GM12878 (cell line): ENCODE results near the gene CRMP1. TPM values are rescaled to one million over a fixed set of nuclear protein-coding genes. Genes with fewer than 3 reads are reported as not detected.

Experiments
- ATAC-seq: fragments of 200-7000 bp; cut with Tn5 transposase; 3 replicates; pipeline ENCODE4 v1.9.1; 2020; ENCODE audit warnings: mild to moderate bottlenecking, moderate library complexity
- BruUV-seq: library from RNA; stranded (reverse); fragments of 400-500 nt; replicated peaks from 2 replicates; lab custom pipeline; 2021; lab: Mats Ljungman, UMichigan
- CTCF ChIA-PET: fragments of 300-600 bp; sonication (Branson Sonifier 250); formaldehyde crosslinking; extraction: SDS; loops from one replicate; lab custom pipeline; 2021; ENCODE audit warnings: inconsistent platforms; lab: Yijun Ruan, JAX
- POLR2A ChIA-PET: fragments of 350-600 bp; formaldehyde crosslinking; extraction: SDS; loops from one replicate; lab custom pipeline; 2021; ENCODE audit warnings: inconsistent platforms; lab: Charles Lee
- RAD21 ChIA-PET: fragments of 300-600 bp; sonication (Branson Sonifier 250); formaldehyde crosslinking; loops from one replicate; lab custom pipeline; 2023; ENCODE audit warnings: antibody characterized with exemption; ENCODE audit not compliant: unreplicated experiment; lab: Charles Lee
- SMC1A ChIA-PET: fragments of 300-600 bp; sonication (Branson Sonifier 250); formaldehyde crosslinking; loops from one replicate; lab custom pipeline; 2023; ENCODE audit not compliant: unreplicated experiment, uncharacterized antibody; lab: Charles Lee
- DNase-seq: peaks from one replicate; pipeline ENCODE4 v3.0.0-alpha.2; 2011; ENCODE audit warnings: low read depth, low spot score
- FAIRE-seq: peaks from 3 replicates; lab custom pipeline; 2011; peaks lifted over from hg19 to GRCh38; lab: Jason Lieb, UNC
- H2AFZ ChIP-seq: 2 replicates; pipeline ENCODE4 v1.6.0; 2011; ENCODE audit warnings: low read depth, low read length, control low read depth; ENCODE audit not compliant: control insufficient read depth
- H3K27ac ChIP-seq: 2 replicates; pipeline ENCODE4 v1.5.1; 2011; ENCODE audit warnings: control low read depth; ENCODE audit not compliant: control insufficient read depth, insufficient read depth
- H3K27me3 ChIP-seq, 2 experiments: replicated peaks in 1 of 2; 2 replicates each; pipeline versions ENCODE4 v1.6.0 to v1.6.1; 2011; ENCODE audit warnings: low read length in 1 of 2; ENCODE audit not compliant: control insufficient read depth in 2 of 2, insufficient read depth in 2 of 2
- H3K36me3 ChIP-seq, 2 experiments: 2 replicates each; pipeline ENCODE4 v1.5.1; 2011; ENCODE audit warnings: low read length in 1 of 2; ENCODE audit not compliant: control insufficient read depth in 2 of 2, insufficient read depth in 2 of 2
- H3K4me1 ChIP-seq: 2 replicates; pipeline ENCODE4 v1.6.1; 2011; ENCODE audit warnings: mild to moderate bottlenecking, low read length, moderate library complexity, mixed read lengths; ENCODE audit not compliant: control insufficient read depth, insufficient read depth
- H3K4me2 ChIP-seq: 2 replicates; pipeline ENCODE4 v1.6.0; 2011; ENCODE audit warnings: control low read depth; ENCODE audit not compliant: control insufficient read depth, insufficient read depth
- H3K4me3 ChIP-seq: fragments of 200-600 bp; sonication (generic); 2 replicates; pipeline ENCODE4 v1.5.1; 2016
- H3K79me2 ChIP-seq: 2 replicates; pipeline ENCODE4 v1.6.0; 2011; ENCODE audit warnings: low read length; ENCODE audit not compliant: control insufficient read depth, insufficient read depth
- H3K9ac ChIP-seq: 2 replicates; pipeline ENCODE4 v1.8.0; 2011; ENCODE audit warnings: low read length, control low read depth, mixed read lengths; ENCODE audit not compliant: control insufficient read depth, insufficient read depth
- H3K9me3 ChIP-seq: replicated peaks from 3 replicates; pipeline ENCODE4 v1.5.1; 2011; ENCODE audit warnings: mild to moderate bottlenecking, low read length; ENCODE audit not compliant: control insufficient read depth, insufficient read depth
- H4K20me1 ChIP-seq: 2 replicates; pipeline ENCODE4 v1.6.0; 2011; ENCODE audit not compliant: control insufficient read depth, insufficient read depth
- IKZF2 ChIP-seq, 2 experiments: fragments of 450-650 bp; IDR thresholded peaks; 2 replicates each; pipeline ENCODE4 v1.6.1; 2017; ENCODE audit warnings: mild to moderate bottlenecking in 2 of 2, moderate library complexity in 2 of 2
- NFIC ChIP-seq: IDR thresholded peaks from 2 replicates; pipeline ENCODE4 v1.6.1; 2012; ENCODE audit warnings: low read depth, mild to moderate bottlenecking, inconsistent platforms, low read length, moderate library complexity
- PAX8 ChIP-seq: fragments of 450-650 bp; IDR thresholded peaks from 2 replicates; pipeline ENCODE4 v1.6.1; 2017; ENCODE audit warnings: mild to moderate bottlenecking, moderate library complexity
- RAD51 ChIP-seq: fragments of 450-650 bp; IDR thresholded peaks from 2 replicates; pipeline ENCODE4 v1.6.1; 2016; ENCODE audit warnings: moderate library complexity, mild to moderate bottlenecking, inconsistent platforms
- RFX5 ChIP-seq: IDR thresholded peaks from 2 replicates; pipeline ENCODE4 v1.6.1; 2011; ENCODE audit warnings: low read depth, low read length, improper control_type of control experiment
- WGBS: methylation state at CpG from one replicate; pipeline ENCODE4 v1.1.6; 2016; ENCODE audit warnings: low lambda C conversion rate; ENCODE audit not compliant: insufficient replicate concordance, insufficient coverage; ENCODE audit errors: missing lambda C conversion rate; 5-methylcytosine and 5-hydroxymethylcytosine counted together
- in situ Hi-C: fragments of 300-500 bp; cut with MboI; formaldehyde crosslinking; loops from 9 replicates; pipeline ENCODE4 v1.14.3; 2018; ENCODE audit warnings: mixed read lengths
- intact Hi-C: fragments of 100-400 bp; cut with micrococcal nuclease; formaldehyde crosslinking; loops from one replicate; pipeline ENCODE4 v1.14.2; 2022; ENCODE audit not compliant: unreplicated experiment
- polyA plus RNA-seq, 11 experiments: library from polyadenylated mRNA; depleted of rRNA in 4 of 11; unstranded in 6 of 11; stranded (reverse) in 5 of 11; fragments of >200 nt; fragmentation: Nextera tagmentation in 4 of 11; fragmentation: Illumina TruSeq in 1 of 11; extraction: Ambion mirVana in 4 of 11; extraction: Trizol in 1 of 11; gene quantifications; 1 replicate in 1 of 11; 2 replicates in 10 of 11; pipeline versions ENCODE4 v1.2.1 to v1.2.3, GENCODE V29; 2011 to 2016; ENCODE audit warnings: inconsistent platforms in 2 of 11, missing spikeins in 2 of 11, low read depth in 1 of 11
- total RNA-seq, 4 experiments: library from RNA; depleted of rRNA in 3 of 4; stranded (reverse); fragments of >200 nt in 3 of 4; fragmentation: Illumina TruSeq in 1 of 4; extraction: Trizol in 1 of 4; gene quantifications; 2 replicates each; pipeline versions ENCODE4 v1.2.1 to v1.2.3, GENCODE V29; 2013 to 2021
- TF ChIP-seq, protein P1 (sequence below): IDR thresholded peaks from 2 replicates; pipeline ENCODE4 v1.6.1; 2011; ENCODE audit warnings: borderline replicate concordance, low read depth, mild to moderate bottlenecking, moderate library complexity, mixed read lengths, low read length; ENCODE audit not compliant: insufficient read depth; ENCODE audit errors: extremely low read length
- TF ChIP-seq, protein P2 (sequence below): IDR thresholded peaks from 2 replicates; pipeline ENCODE4 v1.6.1; 2012; ENCODE audit warnings: mild to moderate bottlenecking, low read depth, low read length
- TF ChIP-seq, protein P3 (sequence below): IDR thresholded peaks from 2 replicates; pipeline ENCODE4 v1.6.1; 2011; ENCODE audit warnings: borderline replicate concordance, low read depth, mild to moderate bottlenecking, moderate library complexity, low read length; ENCODE audit not compliant: insufficient read depth, poor library complexity, severe bottlenecking

The CRMP1 gene
- total and polyA plus RNA-seq, 10 of the 15 experiments (the other 5 are each of a cell fraction or from before 2014, with no cell fraction given), result 0.03 to 1.4 (median 0.12) TPM; not detected in 2

DNA sequence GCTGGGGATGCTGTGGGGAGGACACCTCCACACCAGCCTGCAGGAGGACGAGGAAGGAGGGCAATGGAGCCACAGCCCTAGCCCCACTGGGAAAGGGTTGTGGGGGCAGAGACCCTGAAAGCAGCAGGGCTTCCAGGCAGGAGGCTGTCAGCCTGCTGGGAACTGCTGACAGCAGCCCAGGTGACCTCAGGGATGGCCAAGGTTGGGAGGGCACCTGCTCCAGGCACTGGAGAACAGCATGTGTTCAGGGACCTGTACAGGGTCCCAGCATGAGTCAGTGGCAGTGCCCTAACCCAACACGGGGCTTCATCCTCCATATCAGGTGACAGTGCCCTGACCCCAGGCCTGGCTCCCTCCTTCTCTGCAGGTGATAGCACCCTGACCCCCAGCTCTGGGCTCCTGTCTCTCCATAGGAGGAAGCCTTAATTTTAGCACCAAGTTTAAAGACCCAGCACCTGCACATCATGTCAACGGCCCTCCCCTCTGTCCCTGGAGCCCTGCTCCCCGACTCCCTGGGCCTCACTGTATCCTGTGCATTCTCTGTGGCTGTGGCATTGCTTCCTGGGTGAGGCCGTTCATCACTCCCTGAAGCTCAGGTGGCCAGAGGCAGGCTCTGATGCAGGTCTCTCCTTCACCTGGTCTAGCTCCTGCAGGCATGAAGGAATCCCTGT is 66.3 kb downstream of the CRMP1 start (continued):
- TF ChIP-seq NFIC (no peak), RAD51 (no peak), IKZF2 (IDR thresholded peaks at IDR 0.05) (no peak), PAX8 (no peak), RFX5 (no peak)
- TF ChIP-seq, protein P1, sequence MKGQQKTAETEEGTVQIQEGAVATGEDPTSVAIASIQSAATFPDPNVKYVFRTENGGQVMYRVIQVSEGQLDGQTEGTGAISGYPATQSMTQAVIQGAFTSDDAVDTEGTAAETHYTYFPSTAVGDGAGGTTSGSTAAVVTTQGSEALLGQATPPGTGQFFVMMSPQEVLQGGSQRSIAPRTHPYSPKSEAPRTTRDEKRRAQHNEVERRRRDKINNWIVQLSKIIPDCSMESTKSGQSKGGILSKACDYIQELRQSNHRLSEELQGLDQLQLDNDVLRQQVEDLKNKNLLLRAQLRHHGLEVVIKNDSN, result no peak

DNA sequence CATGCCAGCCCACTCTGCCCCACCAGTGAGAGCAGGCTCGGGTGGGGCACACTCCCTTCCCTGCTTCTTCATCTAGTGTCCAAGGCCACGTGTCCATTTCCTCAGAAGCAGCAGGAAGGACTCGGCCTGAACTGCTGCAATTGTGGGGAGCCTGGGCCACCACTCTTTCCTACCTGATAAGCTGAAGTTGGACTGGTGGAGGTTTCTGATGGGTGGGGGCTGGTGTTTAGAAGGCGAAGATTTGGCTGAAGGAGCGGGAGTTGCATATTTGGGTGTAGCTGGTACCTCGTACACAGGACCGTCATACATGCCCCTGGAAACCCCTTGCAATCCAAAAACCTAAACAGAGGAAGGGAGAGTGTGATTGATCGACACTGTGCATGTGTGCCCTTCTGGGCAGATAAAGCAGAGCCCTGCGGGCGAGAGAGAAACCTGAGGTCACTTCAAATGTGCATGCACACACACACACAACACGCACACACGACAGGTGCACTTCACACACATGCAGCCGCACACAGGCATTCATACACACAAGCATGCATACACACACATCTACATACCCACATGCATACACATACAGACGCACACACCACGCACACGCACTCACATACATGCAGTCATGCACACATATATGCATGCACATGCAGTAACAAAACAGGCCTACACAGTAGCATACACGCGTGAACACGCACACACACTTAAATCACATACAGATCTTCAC is 67.4 kb downstream of the CRMP1 start:
- in situ Hi-C loops, result no loop called here
- FAIRE-seq, result no peak
- RAD21 ChIA-PET, result no interaction called here

More for the DNA sequence above, 67.4 kb downstream of the CRMP1 start:
- H3K36me3 ChIP-seq, result no peaks in the 10 kb centered on the region; a peak in 1 of 4 replicates
- DNase-seq, result no peak
- H3K27ac ChIP-seq, result no peak overlapping the region
- 29% methylated on average over 19 of the region's 19 CpGs for WGBS
- no peak overlapping the region for H2AFZ ChIP-seq
- H3K27me3 ChIP-seq, result no peaks in the 10 kb centered on the region
- H3K4me1 ChIP-seq, result peaks cover 16% of the 10 kb centered on the region
- ATAC-seq, result no peak
- CTCF ChIA-PET, result interaction anchor here (1.0 kb wide), 1 partner anchor 17 kb away, joined by 3 read pairs; no protein-coding TSS in a partner anchor
- no peak overlapping the region for H3K9ac ChIP-seq
- no peak overlapping the region for H3K4me2 ChIP-seq
- no peaks in the 10 kb centered on the region for H3K79me2 ChIP-seq
- no peaks in the 10 kb centered on the region for H4K20me1 ChIP-seq
- intact Hi-C loops, result loop anchor here (10.0 kb wide), 1 partner anchor 149 kb away; no protein-coding TSS in a partner anchor
- no peaks in the 10 kb centered on the region for H3K9me3 ChIP-seq
- TF ChIP-seq, protein P2, sequence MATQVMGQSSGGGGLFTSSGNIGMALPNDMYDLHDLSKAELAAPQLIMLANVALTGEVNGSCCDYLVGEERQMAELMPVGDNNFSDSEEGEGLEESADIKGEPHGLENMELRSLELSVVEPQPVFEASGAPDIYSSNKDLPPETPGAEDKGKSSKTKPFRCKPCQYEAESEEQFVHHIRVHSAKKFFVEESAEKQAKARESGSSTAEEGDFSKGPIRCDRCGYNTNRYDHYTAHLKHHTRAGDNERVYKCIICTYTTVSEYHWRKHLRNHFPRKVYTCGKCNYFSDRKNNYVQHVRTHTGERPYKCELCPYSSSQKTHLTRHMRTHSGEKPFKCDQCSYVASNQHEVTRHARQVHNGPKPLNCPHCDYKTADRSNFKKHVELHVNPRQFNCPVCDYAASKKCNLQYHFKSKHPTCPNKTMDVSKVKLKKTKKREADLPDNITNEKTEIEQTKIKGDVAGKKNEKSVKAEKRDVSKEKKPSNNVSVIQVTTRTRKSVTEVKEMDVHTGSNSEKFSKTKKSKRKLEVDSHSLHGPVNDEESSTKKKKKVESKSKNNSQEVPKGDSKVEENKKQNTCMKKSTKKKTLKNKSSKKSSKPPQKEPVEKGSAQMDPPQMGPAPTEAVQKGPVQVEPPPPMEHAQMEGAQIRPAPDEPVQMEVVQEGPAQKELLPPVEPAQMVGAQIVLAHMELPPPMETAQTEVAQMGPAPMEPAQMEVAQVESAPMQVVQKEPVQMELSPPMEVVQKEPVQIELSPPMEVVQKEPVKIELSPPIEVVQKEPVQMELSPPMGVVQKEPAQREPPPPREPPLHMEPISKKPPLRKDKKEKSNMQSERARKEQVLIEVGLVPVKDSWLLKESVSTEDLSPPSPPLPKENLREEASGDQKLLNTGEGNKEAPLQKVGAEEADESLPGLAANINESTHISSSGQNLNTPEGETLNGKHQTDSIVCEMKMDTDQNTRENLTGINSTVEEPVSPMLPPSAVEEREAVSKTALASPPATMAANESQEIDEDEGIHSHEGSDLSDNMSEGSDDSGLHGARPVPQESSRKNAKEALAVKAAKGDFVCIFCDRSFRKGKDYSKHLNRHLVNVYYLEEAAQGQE, result no peak
- TF ChIP-seq, protein P3, sequence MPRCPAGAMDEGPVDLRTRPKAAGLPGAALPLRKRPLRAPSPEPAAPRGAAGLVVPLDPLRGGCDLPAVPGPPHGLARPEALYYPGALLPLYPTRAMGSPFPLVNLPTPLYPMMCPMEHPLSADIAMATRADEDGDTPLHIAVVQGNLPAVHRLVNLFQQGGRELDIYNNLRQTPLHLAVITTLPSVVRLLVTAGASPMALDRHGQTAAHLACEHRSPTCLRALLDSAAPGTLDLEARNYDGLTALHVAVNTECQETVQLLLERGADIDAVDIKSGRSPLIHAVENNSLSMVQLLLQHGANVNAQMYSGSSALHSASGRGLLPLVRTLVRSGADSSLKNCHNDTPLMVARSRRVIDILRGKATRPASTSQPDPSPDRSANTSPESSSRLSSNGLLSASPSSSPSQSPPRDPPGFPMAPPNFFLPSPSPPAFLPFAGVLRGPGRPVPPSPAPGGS, result peak; percentile 56
- TF ChIP-seq, all 136 proteins: peak for 1
- SMC1A ChIA-PET, result no interaction called here
- no TSS peak for BruUV-seq
- POLR2A ChIA-PET, result no interaction called here
- H3K4me3 ChIP-seq, result no peak overlapping the region
